IPS-18a (cell line): Measurements from ENCODE around the gene AGBL1.

Experiments used
- H3K27ac ChIP-seq: one replicate; pipeline ENCODE4 v1.5.1; 2013; ENCODE audit warnings: low read length
- H3K27me3 ChIP-seq: one replicate; pipeline ENCODE4 v1.6.1; 2013; ENCODE audit warnings: mild to moderate bottlenecking, low read length; ENCODE audit not compliant: control insufficient read depth, insufficient read depth
- H3K36me3 ChIP-seq: one replicate; pipeline ENCODE4 v1.6.1; 2013; ENCODE audit warnings: low read depth, low read length; ENCODE audit not compliant: control insufficient read depth
- H3K4me1 ChIP-seq: one replicate; pipeline ENCODE4 v1.6.1; 2013; ENCODE audit warnings: low read depth, low read length; ENCODE audit not compliant: control insufficient read depth
- H3K4me3 ChIP-seq: one replicate; pipeline ENCODE4 v1.5.1; 2013; ENCODE audit warnings: low read length
- H3K9ac ChIP-seq: one replicate; pipeline ENCODE4 v1.6.1; 2013; ENCODE audit warnings: mild to moderate bottlenecking, low read length, moderate library complexity
- H3K9me3 ChIP-seq: one replicate; pipeline ENCODE4 v1.6.1; 2013; ENCODE audit warnings: low read depth, low read length; ENCODE audit not compliant: control insufficient read depth

AGBL1 gene

GRCh38 chr15:86830304-86830703 lies 750.6 kb downstream of the AGBL1 start:
- no peaks in the 10 kb centered on the region for H3K4me1 ChIP-seq
- H3K9me3 ChIP-seq: no peaks in the 10 kb centered on the region
- H3K4me3 ChIP-seq: no peak overlapping the region
- no peak overlapping the region for H3K27ac ChIP-seq
- no peak overlapping the region for H3K9ac ChIP-seq
- H3K36me3 ChIP-seq: no peaks in the 10 kb centered on the region
- no peaks in the 10 kb centered on the region for H3K27me3 ChIP-seq

- Histone ChIP-seq H3K9ac (no peak overlapping the region), H3K9me3 (no peaks in the 10 kb centered on the region), H3K27ac (no peak overlapping the region), H3K4me3 (no peak overlapping the region), H3K36me3 (no peaks in the 10 kb centered on the region), H3K27me3 (no peaks in the 10 kb centered on the region), H3K4me1 (no peaks in the 10 kb centered on the region)
Measured at GRCh38 chr15:86833595-86833994, 753.9 kb downstream of the AGBL1 start.

GRCh38 chr15:86834115-86834863 lies 754.6 kb downstream of the AGBL1 start:
- Histone ChIP-seq H3K4me3 (no peak overlapping the region), H3K9me3 (no peaks in the 10 kb centered on the region), H3K9ac (no peak overlapping the region), H3K27me3 (no peaks in the 10 kb centered on the region), H3K4me1 (no peaks in the 10 kb centered on the region), H3K27ac (no peak overlapping the region), H3K36me3 (no peaks in the 10 kb centered on the region)

GRCh38 chr15:86837294-86838061 lies 757.8 kb downstream of the AGBL1 start:
- H3K9ac ChIP-seq: no peak overlapping the region
- H3K27me3 ChIP-seq: no peaks in the 10 kb centered on the region

GRCh38 chr15:86839502-86839901 lies 759.8 kb downstream of the AGBL1 start:
- H3K4me1 ChIP-seq: no peaks in the 10 kb centered on the region
- no peaks in the 10 kb centered on the region for H3K27me3 ChIP-seq
- no peaks in the 10 kb centered on the region for H3K9me3 ChIP-seq
- H3K4me3 ChIP-seq: no peak overlapping the region
- no peak overlapping the region for H3K9ac ChIP-seq
- H3K36me3 ChIP-seq: no peaks in the 10 kb centered on the region
- H3K27ac ChIP-seq: no peak overlapping the region

More at GRCh38 chr15:86837294-86838061, 757.8 kb downstream of the AGBL1 start:
- no peak overlapping the region for H3K27ac ChIP-seq
- H3K9me3 ChIP-seq: no peaks in the 10 kb centered on the region
- H3K4me1 ChIP-seq: no peaks in the 10 kb centered on the region
- no peak overlapping the region for H3K4me3 ChIP-seq
- H3K36me3 ChIP-seq: no peaks in the 10 kb centered on the region

- Histone ChIP-seq H3K27me3 (no peaks in the 10 kb centered on the region), H3K36me3 (no peaks in the 10 kb centered on the region), H3K4me1 (no peaks in the 10 kb centered on the region), H3K27ac (no peak overlapping the region), H3K9me3 (no peaks in the 10 kb centered on the region), H3K4me3 (no peak overlapping the region), H3K9ac (no peak overlapping the region)
Measured at GRCh38 chr15:86840996-86841395, 761.3 kb downstream of the AGBL1 start.

GRCh38 chr15:86842199-86842598 lies 762.5 kb downstream of the AGBL1 start:
- H3K9me3 ChIP-seq: no peaks in the 10 kb centered on the region
- H3K27me3 ChIP-seq: no peaks in the 10 kb centered on the region
- no peaks in the 10 kb centered on the region for H3K36me3 ChIP-seq
- H3K4me3 ChIP-seq: no peak overlapping the region
- no peak overlapping the region for H3K27ac ChIP-seq
- H3K9ac ChIP-seq: no peak overlapping the region
- no peaks in the 10 kb centered on the region for H3K4me1 ChIP-seq

- H3K4me3 ChIP-seq: no peak overlapping the region
- H3K9ac ChIP-seq: no peak overlapping the region
- no peak overlapping the region for H3K27ac ChIP-seq
- H3K36me3 ChIP-seq: no peaks in the 10 kb centered on the region
- H3K9me3 ChIP-seq: no peaks in the 10 kb centered on the region
- H3K4me1 ChIP-seq: no peaks in the 10 kb centered on the region
- H3K27me3 ChIP-seq: no peaks in the 10 kb centered on the region
Measured at GRCh38 chr15:86846036-86846435, 766.4 kb downstream of the AGBL1 start.

- Histone ChIP-seq H3K27me3 (no peaks in the 10 kb centered on the region), H3K4me3 (no peak overlapping the region), H3K4me1 (no peaks in the 10 kb centered on the region), H3K36me3 (no peaks in the 10 kb centered on the region), H3K27ac (no peak overlapping the region), H3K9me3 (no peaks in the 10 kb centered on the region), H3K9ac (no peak overlapping the region)
Measured at GRCh38 chr15:86849136-86849535, 769.5 kb downstream of the AGBL1 start.

- Histone ChIP-seq H3K9ac (no peak overlapping the region), H3K27me3 (no peaks in the 10 kb centered on the region), H3K36me3 (no peaks in the 10 kb centered on the region), H3K4me3 (no peak overlapping the region), H3K9me3 (no peaks in the 10 kb centered on the region), H3K27ac (no peak overlapping the region), H3K4me1 (no peaks in the 10 kb centered on the region)
Measured at GRCh38 chr15:86849558-86850285, 770.1 kb downstream of the AGBL1 start.

GRCh38 chr15:86850939-86851338 lies 771.3 kb downstream of the AGBL1 start:
- Histone ChIP-seq H3K27ac (no peak overlapping the region), H3K9me3 (no peaks in the 10 kb centered on the region), H3K27me3 (no peaks in the 10 kb centered on the region), H3K9ac (no peak overlapping the region), H3K4me3 (no peak overlapping the region), H3K36me3 (no peaks in the 10 kb centered on the region), H3K4me1 (no peaks in the 10 kb centered on the region)
